ENCODE results near the gene PRM1. TPM values are rescaled to one million over a fixed set of nuclear protein-coding genes. Genes with fewer than 3 reads are reported as not detected.

PRM1 gene
- total and polyA plus RNA-seq, 2 of the 13 experiments (the other 11 are each of a cell fraction or from before 2014, with no cell fraction given) = not detected

GRCh38 chr16:11239644-11240632, 41.2 kb downstream of the PRM1 start (continued):
- TF ChIP-seq ZNF781 (CRISPR knock-in tag; IDR thresholded peaks at IDR 0.05; ENCODE audit: borderline replicate concordance, not compliant biosample characterization) (no peak), SKIL (CRISPR knock-in tag; IDR thresholded peaks at IDR 0.05; ENCODE audit: borderline replicate concordance) (no peak), ZMYM3 (CRISPR knock-in tag; IDR thresholded peaks at IDR 0.05) (peak; percentile 43), TRIM22 (IDR thresholded peaks at IDR 0.05) (peak; percentile 55; the same call in 1 of the 2 replicates), ZNF574 (CRISPR knock-in tag; IDR thresholded peaks at IDR 0.05) (0 out of 2 replicates have a peak, but pooled peaks have one; percentile 32), NFKBIZ (CRISPR knock-in tag; IDR thresholded peaks at IDR 0.05) (0 out of 2 replicates have a peak, but pooled peaks have one; percentile 32)
